ENCODE data around the gene TRAF1.
A peak's percentile ranks its signal among the peaks of the same experiment; 100 is the strongest.

TRAF1 gene

GRCh38 chr9:120910643-120911042, 16.0 kb downstream of the TRAF1 start:
- H3K9me3 ChIP-seq (ENCODE audit: control insufficient read depth, low read length) = no peaks in the 10 kb centered on the region
- peak overlapping the region; percentile 76 for H3K27ac ChIP-seq (ENCODE audit: insufficient read depth, low read length, poor library complexity, severe bottlenecking)
- no peak for DNase-seq
- peaks cover 44% of the 10 kb centered on the region for H3K4me1 ChIP-seq (ENCODE audit: control insufficient read depth, insufficient read depth, low read length, poor library complexity, severe bottlenecking)
- no peak overlapping the region for H3K4me3 ChIP-seq (ENCODE audit: insufficient read depth, low read depth, low read length, poor library complexity, severe bottlenecking)
- no peaks in the 10 kb centered on the region for H3K27me3 ChIP-seq (replicated peaks; ENCODE audit: control insufficient read depth, insufficient read depth, low read length, poor library complexity, severe bottlenecking)
- peaks cover 86% of the 10 kb centered on the region for H3K36me3 ChIP-seq (ENCODE audit: control insufficient read depth, insufficient read depth, low read length)

GRCh38 chr9:120909904-120910303, 16.7 kb downstream of the TRAF1 start:
- Histone ChIP-seq H3K27ac (ENCODE audit: insufficient read depth, low read length, poor library complexity, severe bottlenecking) (peak overlapping the region; percentile 76), H3K4me1 (ENCODE audit: control insufficient read depth, insufficient read depth, low read length, poor library complexity, severe bottlenecking) (peaks cover 51% of the 10 kb centered on the region), H3K27me3 (replicated peaks; ENCODE audit: control insufficient read depth, insufficient read depth, low read length, poor library complexity, severe bottlenecking) (no peaks in the 10 kb centered on the region), H3K36me3 (ENCODE audit: control insufficient read depth, insufficient read depth, low read length) (peaks cover 81% of the 10 kb centered on the region), H3K9me3 (ENCODE audit: control insufficient read depth, low read length) (no peaks in the 10 kb centered on the region), H3K4me3 (ENCODE audit: insufficient read depth, low read depth, low read length, poor library complexity, severe bottlenecking) (no peak overlapping the region)
- DNase-seq = peak; percentile 39 to 68 (median 64)

GRCh38 chr9:120905315-120906164, 21.1 kb downstream of the TRAF1 start:
- H3K4me1 ChIP-seq (ENCODE audit: control insufficient read depth, insufficient read depth, low read length, poor library complexity, severe bottlenecking) = peaks cover 70% of the 10 kb centered on the region

GRCh38 chr9:120904978-120905301, 21.7 kb downstream of the TRAF1 start:
- Histone ChIP-seq H3K27ac (ENCODE audit: insufficient read depth, low read length, poor library complexity, severe bottlenecking) (peak overlapping the region; percentile 89), H3K27me3 (replicated peaks; ENCODE audit: control insufficient read depth, insufficient read depth, low read length, poor library complexity, severe bottlenecking) (no peaks in the 10 kb centered on the region), H3K36me3 (ENCODE audit: control insufficient read depth, insufficient read depth, low read length) (peaks cover 47% of the 10 kb centered on the region), H3K4me1 (ENCODE audit: control insufficient read depth, insufficient read depth, low read length, poor library complexity, severe bottlenecking) (peaks cover 66% of the 10 kb centered on the region), H3K4me3 (ENCODE audit: insufficient read depth, low read depth, low read length, poor library complexity, severe bottlenecking) (no peak overlapping the region), H3K9me3 (ENCODE audit: control insufficient read depth, low read length) (no peaks in the 10 kb centered on the region)
- DNase-seq = no peak

More at GRCh38 chr9:120905315-120906164, 21.1 kb downstream of the TRAF1 start:
- H3K27me3 ChIP-seq (replicated peaks; ENCODE audit: control insufficient read depth, insufficient read depth, low read length, poor library complexity, severe bottlenecking) = no peaks in the 10 kb centered on the region
- DNase-seq = peak in 1 of 3 donors; percentile 34
- peaks cover 53% of the 10 kb centered on the region for H3K36me3 ChIP-seq (ENCODE audit: control insufficient read depth, insufficient read depth, low read length)
- peak overlapping the region; percentile 89 for H3K27ac ChIP-seq (ENCODE audit: insufficient read depth, low read length, poor library complexity, severe bottlenecking)
- no peaks in the 10 kb centered on the region for H3K9me3 ChIP-seq (ENCODE audit: control insufficient read depth, low read length)
- no peak overlapping the region for H3K4me3 ChIP-seq (ENCODE audit: insufficient read depth, low read depth, low read length, poor library complexity, severe bottlenecking)

- Histone ChIP-seq H3K36me3 (ENCODE audit: control insufficient read depth, insufficient read depth, low read length) (peaks cover 42% of the 10 kb centered on the region), H3K27me3 (replicated peaks; ENCODE audit: control insufficient read depth, insufficient read depth, low read length, poor library complexity, severe bottlenecking) (no peaks in the 10 kb centered on the region), H3K4me1 (ENCODE audit: control insufficient read depth, insufficient read depth, low read length, poor library complexity, severe bottlenecking) (peaks cover 60% of the 10 kb centered on the region), H3K9me3 (ENCODE audit: control insufficient read depth, low read length) (no peaks in the 10 kb centered on the region), H3K27ac (ENCODE audit: insufficient read depth, low read length, poor library complexity, severe bottlenecking) (peak overlapping the region; percentile 89), H3K4me3 (ENCODE audit: insufficient read depth, low read depth, low read length, poor library complexity, severe bottlenecking) (no peak overlapping the region)
- DNase-seq = peak; percentile 43 to 63 (median 52)
Measured at GRCh38 chr9:120904061-120904977, 22.3 kb downstream of the TRAF1 start.

GRCh38 chr9:120902569-120903535, 23.7 kb downstream of the TRAF1 start:
- no peak overlapping the region for H3K4me3 ChIP-seq (ENCODE audit: insufficient read depth, low read depth, low read length, poor library complexity, severe bottlenecking)
- DNase-seq = no peak
- peaks cover 57% of the 10 kb centered on the region for H3K4me1 ChIP-seq (ENCODE audit: control insufficient read depth, insufficient read depth, low read length, poor library complexity, severe bottlenecking)
- H3K36me3 ChIP-seq (ENCODE audit: control insufficient read depth, insufficient read depth, low read length) = peaks cover 34% of the 10 kb centered on the region
- no peaks in the 10 kb centered on the region for H3K27me3 ChIP-seq (replicated peaks; ENCODE audit: control insufficient read depth, insufficient read depth, low read length, poor library complexity, severe bottlenecking)
- peak overlapping the region; percentile 89 for H3K27ac ChIP-seq (ENCODE audit: insufficient read depth, low read length, poor library complexity, severe bottlenecking)
- no peaks in the 10 kb centered on the region for H3K9me3 ChIP-seq (ENCODE audit: control insufficient read depth, low read length)

- Histone ChIP-seq H3K27ac (ENCODE audit: insufficient read depth, low read length, poor library complexity, severe bottlenecking) (peak overlapping the region; percentile 89), H3K4me3 (ENCODE audit: insufficient read depth, low read depth, low read length, poor library complexity, severe bottlenecking) (no peak overlapping the region), H3K4me1 (ENCODE audit: control insufficient read depth, insufficient read depth, low read length, poor library complexity, severe bottlenecking) (peaks cover 61% of the 10 kb centered on the region), H3K36me3 (ENCODE audit: control insufficient read depth, insufficient read depth, low read length) (peaks cover 25% of the 10 kb centered on the region), H3K27me3 (replicated peaks; ENCODE audit: control insufficient read depth, insufficient read depth, low read length, poor library complexity, severe bottlenecking) (no peaks in the 10 kb centered on the region), H3K9me3 (ENCODE audit: control insufficient read depth, low read length) (no peaks in the 10 kb centered on the region)
- no peak for DNase-seq
Measured at GRCh38 chr9:120901755-120902568, 24.6 kb downstream of the TRAF1 start.

GRCh38 chr9:120900824-120901223, 25.8 kb downstream of the TRAF1 start:
- peak overlapping the region; percentile 21 for H3K27ac ChIP-seq (ENCODE audit: insufficient read depth, low read length, poor library complexity, severe bottlenecking)
- peaks cover 18% of the 10 kb centered on the region for H3K36me3 ChIP-seq (ENCODE audit: control insufficient read depth, insufficient read depth, low read length)

More at GRCh38 chr9:120900824-120901223, 25.8 kb downstream of the TRAF1 start:
- H3K27me3 ChIP-seq (replicated peaks; ENCODE audit: control insufficient read depth, insufficient read depth, low read length, poor library complexity, severe bottlenecking) = no peaks in the 10 kb centered on the region
- H3K4me3 ChIP-seq (ENCODE audit: insufficient read depth, low read depth, low read length, poor library complexity, severe bottlenecking) = no peak overlapping the region
- peaks cover 55% of the 10 kb centered on the region for H3K4me1 ChIP-seq (ENCODE audit: control insufficient read depth, insufficient read depth, low read length, poor library complexity, severe bottlenecking)
- DNase-seq = no peak
- no peaks in the 10 kb centered on the region for H3K9me3 ChIP-seq (ENCODE audit: control insufficient read depth, low read length)

All from effector memory CD4-positive, alpha-beta T cell (primary cell).